Upper lobe of left lung (tissue), 4 donors: ENCODE results near the gene KLHL25.

ENCODE experiments used
- CTCF ChIP-seq, 6 experiments: fragments of 450-650 bp in 4 of 6; fragments of 200-600 bp in 2 of 6; sonication (generic) in 2 of 6; IDR thresholded peaks; one replicate each; pipeline ENCODE4 v1.5.1; 2016 to 2019; ENCODE audit warnings: antibody characterized with exemption in 6 of 6
- POLR2A ChIP-seq, 4 donors: fragments of 450-650 bp; IDR thresholded peaks; one replicate each; pipeline ENCODE4 v1.5.1; 2016 to 2017; ENCODE audit warnings: antibody characterized with exemption in 4 of 4, mild to moderate bottlenecking in 2 of 4

- TF ChIP-seq CTCF (IDR thresholded peaks at IDR 0.05) (no peak), POLR2A (IDR thresholded peaks at IDR 0.05) (no peak)
These were observed 49.1 kb downstream of the KLHL25 start for GRCh38 chr15:85745525-85746150.
